ENCODE results near the gene SLPI.

Gene SLPI

GRCh38 chr20:45218124-45218523 is 36.2 kb downstream of the SLPI start:
- no peak for DNase-seq (ENCODE audit: low read depth in 2 of 2)

- no peak for DNase-seq (ENCODE audit: low read depth in 2 of 2)
Measured at GRCh38 chr20:45212836-45213235, 41.5 kb downstream of the SLPI start.

- no peak for DNase-seq (ENCODE audit: low read depth in 2 of 2)
Measured at GRCh38 chr20:45211569-45212474, 42.5 kb downstream of the SLPI start.

- DNase-seq (ENCODE audit: low read depth in 2 of 2): no peak
Measured at GRCh38 chr20:45209924-45210323, 44.4 kb downstream of the SLPI start.

GRCh38 chr20:45206725-45207124 is 47.6 kb downstream of the SLPI start, which contains the start of gene SEMG1:
SEMG1 (plus strand) TSS chr20:45207033; CDS start chr20:45207054, 21 bp downstream.
- no peak for DNase-seq (ENCODE audit: low read depth in 2 of 2)
